Fibroblast of villous mesenchyme (primary cell): ENCODE results near the gene C1QL1. TPM values are rescaled to one million over a fixed set of nuclear protein-coding genes. Genes with fewer than 3 reads are reported as not detected.

Source experiments
- DNase-seq: peaks from one replicate; pipeline ENCODE4 v3.0.0-alpha.2; 2010; ENCODE audit warnings: low read depth
- H3K4me3 ChIP-seq: 2 replicates; pipeline ENCODE4 v1.5.1; 2011; ENCODE audit warnings: low read depth, mild to moderate bottlenecking, low read length
- CTCF ChIP-seq: IDR thresholded peaks from 2 replicates; pipeline ENCODE4 v1.5.1; 2012; ENCODE audit warnings: low read depth, mild to moderate bottlenecking, low read length; ENCODE audit not compliant: insufficient read depth
- total RNA-seq: library from RNA; depleted of rRNA; stranded (reverse); fragments of >200 nt; gene quantifications from 2 replicates; pipeline ENCODE4 v1.2.3, GENCODE V29; 2012

C1QL1 gene
- total RNA-seq, 1 donor: 0.43 TPM

- no peak for TF ChIP-seq CTCF
- H3K4me3 ChIP-seq: no peak overlapping the region
- DNase-seq: no peak
Observed at GRCh38 chr17:44935116-44935515, 33.0 kb downstream of the C1QL1 start.

- DNase-seq: no peak
- no peak for TF ChIP-seq CTCF
- H3K4me3 ChIP-seq: no peak overlapping the region
Observed at GRCh38 chr17:44934745-44935105, 33.4 kb downstream of the C1QL1 start.

- H3K4me3 ChIP-seq: no peak overlapping the region
- TF ChIP-seq CTCF: no peak
- no peak for DNase-seq
Observed at GRCh38 chr17:44933824-44934744, 34.0 kb downstream of the C1QL1 start.

GRCh38 chr17:44932787-44933097 lies 35.4 kb downstream of the C1QL1 start:
- no peak for TF ChIP-seq CTCF
- DNase-seq: no peak
- no peak overlapping the region for H3K4me3 ChIP-seq

GRCh38 chr17:44932096-44932786 lies 35.9 kb downstream of the C1QL1 start:
- no peak for DNase-seq
- no peak for TF ChIP-seq CTCF

GRCh38 chr17:44931376-44931775 lies 36.7 kb downstream of the C1QL1 start:
- no peak for DNase-seq
- TF ChIP-seq CTCF: no peak
- no peak overlapping the region for H3K4me3 ChIP-seq

More at GRCh38 chr17:44932096-44932786, 35.9 kb downstream of the C1QL1 start:
- no peak overlapping the region for H3K4me3 ChIP-seq

GRCh38 chr17:44930667-44931066 lies 37.4 kb downstream of the C1QL1 start:
- H3K4me3 ChIP-seq: no peak overlapping the region
- no peak for DNase-seq
- no peak for TF ChIP-seq CTCF
